Dedifferentiated amniotic fluid mesenchymal stem cell (primary cell): Measurements from ENCODE around the gene AMIGO1.

Experiments used
- DNase-seq: peaks from one replicate; pipeline ENCODE4 v3.0.0-alpha.2; 2016; ENCODE audit errors: extremely low spot score

The AMIGO1 gene

DNA sequence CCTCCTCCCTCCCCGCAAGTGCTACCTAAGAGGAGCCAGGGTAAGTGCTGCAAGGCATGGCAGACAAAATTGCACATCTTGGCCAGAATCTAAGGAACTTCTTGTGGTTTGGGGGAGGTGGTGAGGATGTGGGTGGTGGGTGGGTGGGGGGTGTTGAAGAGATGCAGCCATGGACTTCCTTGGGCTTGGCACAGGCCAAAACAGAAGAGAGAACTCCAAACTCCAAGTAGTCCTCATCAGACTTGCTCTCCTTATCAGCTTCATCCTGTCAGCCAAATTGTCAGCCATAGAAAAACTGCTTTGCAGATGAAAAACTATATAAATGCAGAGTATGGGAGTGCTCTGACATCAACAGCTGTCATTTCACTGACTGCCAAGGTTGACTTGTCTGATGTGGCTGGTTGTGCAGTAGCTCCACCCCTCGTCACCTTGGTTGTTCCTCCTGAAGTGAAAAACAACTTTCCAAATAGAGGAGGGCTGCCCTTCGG is 7.1 kb downstream of the AMIGO1 start:
- DNase-seq, result no peak

DNA sequence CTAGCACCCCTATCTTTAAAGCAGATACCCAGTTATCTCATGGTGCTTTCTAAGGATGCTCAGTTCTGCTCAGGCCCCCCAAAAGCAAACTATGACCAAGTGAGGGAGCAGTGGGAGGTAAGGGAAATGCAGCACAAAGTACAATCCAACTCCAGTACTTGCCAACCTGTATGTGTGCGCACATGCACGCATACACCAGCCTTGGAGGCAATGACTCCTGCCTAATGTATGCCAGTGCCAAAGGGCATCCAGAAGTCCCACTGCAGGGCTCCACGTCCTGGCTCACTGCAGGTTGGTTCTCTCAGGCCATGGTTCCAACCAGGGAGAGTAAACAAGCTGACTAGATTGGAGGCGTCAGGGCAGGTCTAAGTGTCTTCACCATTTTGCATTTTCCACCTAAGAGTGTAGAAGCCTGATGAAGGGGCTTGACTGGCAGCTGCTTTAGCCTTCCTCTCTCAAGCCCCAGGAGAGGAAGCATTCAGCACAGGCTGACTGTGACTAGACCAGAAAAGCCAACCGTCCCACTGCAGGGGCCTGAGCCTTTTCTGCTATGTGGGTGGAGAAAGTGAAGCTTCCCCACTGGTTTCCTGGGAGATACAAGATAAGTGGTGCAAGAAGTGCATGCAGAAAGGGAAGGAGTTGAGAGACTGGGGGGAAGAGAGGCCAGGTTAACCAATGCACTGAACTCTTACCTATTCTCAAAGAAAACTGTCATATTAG is 7.7 kb downstream of the AMIGO1 start:
- no peak for DNase-seq

DNA sequence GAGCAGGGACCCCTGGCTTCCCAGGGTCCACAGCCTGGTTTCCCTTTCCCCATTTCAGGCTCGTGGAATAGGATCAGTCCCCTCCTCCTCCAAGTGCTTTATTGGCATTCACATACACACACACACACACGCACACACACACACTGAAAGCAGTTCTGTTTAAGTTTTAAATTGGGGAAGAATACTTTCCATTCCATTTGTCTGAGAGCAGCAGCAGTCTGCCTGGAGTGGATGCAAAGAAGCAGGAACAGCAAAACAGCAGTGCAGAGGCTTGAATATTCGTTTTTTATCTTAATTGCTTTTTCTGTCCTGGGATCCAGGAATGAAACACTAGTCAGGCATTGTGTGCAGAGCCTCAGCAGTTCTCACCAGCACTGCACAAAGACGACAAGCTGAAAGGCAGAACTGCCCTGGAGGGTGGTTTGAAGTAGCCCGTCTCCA is 8.6 kb downstream of the AMIGO1 start:
- peak; percentile 89 for DNase-seq

DNA sequence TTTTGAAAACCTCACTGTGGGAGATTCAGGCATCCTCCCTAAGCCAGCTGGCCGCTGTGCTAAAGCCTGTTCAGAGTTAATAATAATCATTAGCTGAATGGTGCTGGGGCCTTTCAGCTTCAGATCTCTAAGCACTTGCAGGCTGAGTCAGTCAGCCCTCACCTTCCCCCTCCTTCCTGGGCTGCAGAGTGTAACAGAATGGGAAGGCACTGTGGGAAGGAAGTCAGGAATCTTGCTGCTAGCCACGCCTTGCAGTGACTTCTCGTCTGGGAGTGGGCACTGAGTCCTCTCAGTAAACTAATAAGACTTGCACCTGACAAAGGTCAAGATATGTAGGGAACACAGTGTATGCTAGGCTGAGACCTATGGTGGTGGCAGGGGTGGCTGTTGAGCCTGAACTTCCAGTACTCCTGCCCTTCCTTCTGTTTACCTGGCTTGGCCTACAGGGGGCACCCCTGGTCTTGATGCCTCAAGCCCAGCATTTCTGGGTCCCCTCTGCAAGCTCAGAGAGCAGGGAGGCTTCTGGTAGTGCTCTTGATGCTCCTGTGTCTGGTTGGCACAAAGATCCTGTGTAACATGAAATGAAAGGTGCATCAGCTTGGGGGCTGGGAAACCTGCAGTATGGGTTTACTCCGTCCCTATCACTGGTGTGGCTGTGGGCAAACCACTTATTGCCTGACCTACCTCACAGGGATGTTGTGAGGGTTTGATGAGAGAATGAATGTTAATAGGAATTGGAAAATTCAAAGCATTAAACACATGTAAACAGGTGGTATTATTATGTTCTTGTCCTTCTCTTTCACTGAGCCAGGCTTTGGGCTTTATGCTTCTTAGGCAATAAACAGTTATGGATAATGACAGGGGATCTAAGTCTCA is 9.6 kb downstream of the AMIGO1 start:
- no peak for DNase-seq

DNA sequence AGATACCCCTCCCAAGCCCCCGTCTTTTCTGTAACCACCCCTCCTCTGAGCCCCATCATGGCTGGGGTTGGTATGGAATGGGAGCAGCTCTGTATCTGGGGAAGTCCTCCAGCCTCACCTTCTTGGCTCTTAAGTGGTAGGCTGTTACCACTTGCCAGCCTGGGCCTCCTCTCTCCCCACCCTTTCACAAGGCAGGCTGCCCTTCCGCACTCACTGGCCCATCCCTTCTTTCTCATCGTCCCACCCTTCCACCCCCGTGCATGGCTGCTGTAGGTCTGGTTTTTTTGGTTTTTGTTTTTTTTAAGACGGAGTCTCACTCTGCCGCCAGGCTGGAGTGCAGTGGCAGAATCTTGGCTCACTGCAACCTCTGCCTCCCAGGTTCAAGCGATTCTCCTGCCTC is 10.4 kb downstream of the AMIGO1 start:
- DNase-seq, result no peak

DNA sequence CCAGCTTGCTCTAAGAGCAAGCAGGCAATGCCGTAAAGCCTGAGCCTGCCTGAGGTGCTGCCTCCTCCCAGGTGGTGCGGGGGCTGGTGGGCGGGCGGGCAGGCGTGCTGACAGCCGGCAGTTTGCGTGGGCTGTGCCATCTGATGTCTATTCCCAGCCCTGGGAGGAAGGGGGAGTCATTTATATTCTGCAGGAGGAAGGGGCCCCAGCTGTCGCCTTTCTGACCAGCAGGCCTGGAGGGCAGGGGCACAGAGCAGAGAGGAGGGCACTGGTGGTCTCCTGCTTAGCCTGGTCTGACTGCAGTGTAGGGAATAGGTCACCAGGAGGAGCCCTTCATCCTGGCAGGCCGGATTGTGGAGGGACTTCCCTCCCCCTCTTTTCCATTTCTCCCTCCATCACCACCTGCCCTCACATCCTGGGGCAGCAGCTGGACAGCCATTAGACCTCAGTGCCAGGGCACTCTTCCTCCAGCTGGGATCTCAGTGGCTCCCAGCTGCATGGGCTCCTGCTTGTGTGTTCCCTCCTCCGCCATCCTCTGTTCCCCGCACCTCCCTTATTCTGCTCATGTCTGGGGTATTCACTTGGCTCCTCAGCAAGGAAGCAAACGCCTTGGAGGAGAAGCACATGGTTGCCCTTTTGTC is 11.2 kb downstream of the AMIGO1 start:
- DNase-seq, result no peak

DNA sequence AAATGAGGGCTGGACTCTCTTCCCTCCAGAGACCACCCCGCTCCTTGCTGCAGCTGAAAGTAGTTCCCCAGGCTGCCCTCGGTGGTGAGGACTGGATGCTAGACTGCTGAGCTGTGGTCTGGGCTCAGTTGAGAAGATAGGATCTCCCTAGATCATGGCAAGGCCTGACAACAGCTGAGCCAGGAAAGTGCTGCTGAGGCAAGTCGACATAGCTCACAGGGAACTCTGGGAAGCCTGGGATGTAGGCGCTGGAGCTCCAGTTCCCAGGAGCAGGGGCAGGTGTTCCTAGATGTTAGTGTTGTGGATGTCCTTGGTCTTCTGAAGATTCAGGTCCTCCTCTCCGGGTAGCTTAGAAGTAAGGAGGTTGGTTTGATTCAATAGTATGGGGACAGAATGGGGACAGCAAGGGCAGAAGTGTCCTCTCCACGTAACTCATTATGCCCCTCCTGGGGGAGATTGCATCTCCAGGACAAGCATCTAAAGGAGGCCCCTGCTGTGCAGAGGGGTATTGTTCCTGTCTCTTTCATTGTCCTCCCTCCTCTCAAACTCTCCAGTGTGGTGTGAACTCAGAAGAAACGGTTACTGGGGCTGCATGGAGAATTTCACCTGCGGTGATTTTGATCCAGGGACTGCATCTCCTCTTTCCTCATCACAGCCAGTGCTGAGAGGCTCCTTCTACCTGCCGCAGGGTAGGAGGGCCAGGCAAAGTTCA is 11.9 kb downstream of the AMIGO1 start:
- no peak for DNase-seq

DNA sequence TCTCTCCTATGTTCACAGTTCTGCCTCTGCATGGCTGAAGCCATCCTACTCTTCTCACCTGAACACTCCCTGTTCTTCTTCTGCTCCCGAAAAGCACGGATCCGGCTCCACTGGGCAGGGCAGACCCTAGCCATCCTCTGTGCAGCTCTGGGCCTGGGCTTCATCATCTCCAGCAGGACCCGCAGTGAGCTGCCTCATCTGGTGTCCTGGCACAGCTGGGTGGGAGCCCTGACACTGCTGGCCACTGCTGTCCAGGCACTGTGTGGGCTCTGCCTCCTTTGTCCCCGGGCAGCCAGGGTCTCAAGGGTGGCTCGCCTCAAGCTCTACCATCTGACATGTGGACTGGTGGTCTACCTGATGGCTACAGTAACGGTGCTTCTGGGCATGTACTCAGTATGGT is 13.8 kb downstream of the AMIGO1 start:
- DNase-seq, result no peak

DNA sequence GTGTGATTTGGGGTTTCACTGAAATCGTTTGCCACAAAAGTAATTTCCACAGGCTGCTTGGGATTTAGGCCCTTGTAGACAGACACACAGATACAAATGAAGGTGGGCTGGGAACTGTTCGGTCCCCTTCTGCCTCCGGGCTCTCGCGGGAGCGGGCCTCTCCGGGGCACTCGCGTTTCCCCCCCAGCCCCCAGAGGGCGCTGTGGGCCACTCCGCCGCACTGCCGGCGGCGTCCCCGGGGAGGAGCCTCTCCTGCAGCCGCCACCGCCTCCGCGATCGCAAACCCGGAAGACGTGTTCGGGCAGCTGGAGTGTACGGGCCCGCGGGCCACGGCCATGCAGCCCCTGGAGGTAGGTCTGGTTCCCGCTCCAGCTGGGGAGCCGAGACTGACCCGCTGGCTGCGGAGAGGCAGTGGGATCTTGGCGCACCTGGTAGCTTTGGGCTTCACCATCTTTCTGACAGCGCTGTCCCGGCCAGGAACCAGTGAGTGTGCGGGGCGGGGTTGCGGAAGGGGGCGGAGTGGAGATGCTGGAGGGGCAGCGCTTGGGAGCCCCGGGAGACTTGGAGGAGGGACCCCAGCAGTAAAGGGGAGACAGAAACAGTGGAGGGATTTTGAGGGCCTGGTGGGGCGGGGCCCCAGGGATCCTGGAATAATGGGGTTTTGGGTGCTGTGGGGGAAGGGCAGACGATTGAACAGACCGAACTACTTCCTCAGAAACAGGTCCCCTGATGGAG is 15.6 kb downstream of the AMIGO1 start, which contains the start of gene CYB561D1:
TSS of gene CYB561D1 (plus strand) at position 290 of the 735 bp plus-strand sequence. CDS start at position 336, 46 bp downstream.
- peak; percentile 74 for DNase-seq

DNA sequence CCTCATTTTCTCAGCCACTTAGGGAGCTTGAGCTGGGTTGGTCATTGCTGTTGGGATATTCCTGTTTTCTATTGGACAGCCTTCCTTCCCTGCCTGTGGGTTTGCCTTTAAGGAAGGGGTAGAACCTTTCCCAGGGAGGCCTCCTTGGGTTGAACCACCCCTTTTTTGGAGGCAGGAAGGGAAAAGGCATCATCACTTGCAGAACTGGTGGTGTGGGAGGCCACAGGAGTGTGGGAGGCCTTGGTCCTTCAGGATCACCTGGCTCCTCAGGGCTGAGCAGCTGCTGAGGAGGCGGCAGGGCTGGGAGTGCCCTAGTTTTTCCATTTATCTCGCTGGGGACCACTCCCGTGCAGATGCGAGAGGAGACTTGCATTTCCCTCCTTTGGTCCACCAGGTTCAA is 16.3 kb downstream of the AMIGO1 start:
- DNase-seq, result no peak

DNA sequence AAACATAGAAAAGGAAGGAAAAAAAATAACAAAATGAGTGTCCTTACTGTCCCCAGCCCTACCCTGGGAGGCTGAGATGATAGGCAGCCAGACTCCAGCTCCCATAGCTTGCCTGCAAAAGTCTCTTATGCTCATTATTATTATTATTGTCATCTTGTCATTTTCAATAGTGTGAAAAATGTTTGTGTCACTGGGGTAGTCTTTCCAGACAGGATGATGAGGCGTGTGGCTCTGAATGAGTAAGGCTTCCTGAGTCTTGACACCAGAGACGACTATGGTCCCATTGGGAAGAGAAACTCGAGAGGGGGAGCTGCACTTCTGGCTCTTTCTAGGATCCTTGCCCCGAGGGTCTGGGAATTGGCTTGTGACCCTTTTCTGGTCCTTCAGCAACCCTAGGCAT is 16.7 kb downstream of the AMIGO1 start:
- no peak for DNase-seq

DNA sequence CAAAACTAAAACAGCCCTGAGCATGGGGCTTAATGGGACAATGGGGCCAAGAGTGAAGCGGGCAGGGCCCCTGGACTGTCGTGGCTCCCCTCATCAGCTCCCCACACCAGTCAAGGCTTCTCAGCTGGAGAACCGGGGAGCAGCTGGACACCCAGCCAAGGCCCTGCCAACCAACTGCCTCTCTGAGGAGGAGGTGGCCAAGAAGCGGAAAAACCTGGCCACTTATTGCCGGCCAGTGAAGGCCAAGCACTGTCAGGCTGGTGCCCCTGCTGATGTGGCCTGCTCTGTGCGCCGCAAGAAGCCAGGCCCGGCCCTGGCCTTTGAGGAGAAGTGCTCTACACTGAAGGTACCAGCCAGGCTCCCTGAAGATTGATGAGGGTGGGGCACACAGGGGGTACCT is 18.2 kb downstream of the AMIGO1 start:
- no peak for DNase-seq

DNA sequence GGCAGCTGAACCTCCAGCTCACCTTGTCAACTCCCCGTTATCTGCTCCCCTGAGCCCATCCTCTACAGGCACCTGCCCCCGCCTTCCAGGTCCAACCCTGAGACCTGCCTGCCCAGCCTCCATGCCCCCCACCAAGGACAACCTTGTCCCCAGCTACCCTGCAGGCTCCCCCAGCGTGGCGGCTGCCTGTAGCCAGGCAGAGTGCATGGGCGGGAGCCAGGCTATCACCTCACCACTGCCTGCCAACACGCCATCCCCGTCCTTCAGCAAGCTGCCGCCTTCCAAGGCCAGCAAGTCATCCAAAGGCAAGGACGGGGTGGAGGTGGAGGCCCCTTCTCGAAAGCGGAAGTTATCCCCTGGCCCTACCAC is 18.6 kb downstream of the AMIGO1 start:
- DNase-seq, result no peak

DNA sequence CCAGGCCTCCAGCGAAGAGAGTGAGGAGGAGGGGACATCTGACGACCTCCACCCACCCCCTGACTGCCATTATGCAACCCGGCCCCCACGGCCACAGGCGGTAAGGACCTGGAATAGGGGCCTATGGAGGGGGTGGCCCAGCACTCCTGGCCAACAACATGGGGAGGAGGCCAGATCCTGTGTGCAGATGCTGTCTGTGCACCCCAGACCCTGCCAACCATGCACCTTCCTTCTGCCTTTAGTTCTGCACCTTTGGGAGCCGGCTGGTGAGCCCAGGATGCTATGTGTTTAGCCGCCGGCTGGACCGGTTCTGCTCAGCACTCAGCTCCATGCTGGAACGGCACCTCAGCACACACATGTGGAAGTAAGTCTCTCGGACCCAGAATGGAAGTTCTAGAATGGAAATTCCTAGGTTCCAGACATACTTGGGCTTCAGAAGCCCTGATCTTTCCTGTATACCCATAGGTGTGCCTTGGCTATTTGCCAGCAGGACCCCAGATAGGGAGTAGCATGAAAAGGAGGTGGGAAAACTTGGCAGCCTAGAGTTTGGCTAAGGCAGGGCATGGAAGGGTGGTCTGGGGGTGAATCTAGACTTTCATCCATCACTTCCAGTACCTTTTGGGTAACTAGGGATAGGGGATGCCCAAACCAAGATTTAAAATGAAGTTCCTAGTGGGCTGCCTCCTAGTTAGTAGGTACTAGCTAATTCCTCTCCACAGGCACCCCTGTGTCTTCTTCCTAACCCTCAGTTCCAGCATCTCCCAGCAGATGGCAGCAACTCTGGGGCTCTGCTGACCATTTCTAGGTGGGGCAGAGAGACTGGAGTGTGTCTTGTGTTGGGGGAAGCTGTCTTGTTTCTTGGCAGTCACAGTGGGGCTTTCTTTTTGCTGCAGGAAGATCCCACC is 19.2 kb downstream of the AMIGO1 start:
- DNase-seq, result peak; percentile 77

DNA sequence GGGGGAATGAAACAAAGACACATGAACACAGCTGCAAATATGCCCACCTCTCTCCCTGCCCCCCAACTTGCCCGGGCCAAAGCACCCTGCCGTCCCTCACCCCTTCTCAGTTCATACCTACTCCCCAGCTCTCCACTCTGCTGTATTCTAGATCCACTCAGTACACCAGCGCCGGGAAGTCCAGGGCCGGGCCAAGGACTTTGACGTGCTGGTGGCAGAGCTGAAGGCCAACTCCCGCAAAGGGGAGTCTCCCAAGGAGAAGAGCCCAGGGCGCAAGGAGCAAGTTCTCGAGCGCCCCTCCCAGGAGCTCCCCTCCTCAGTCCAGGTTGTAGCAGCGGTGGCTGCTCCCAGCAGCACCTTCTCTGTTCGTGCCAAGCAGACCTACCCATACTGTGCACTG is 20.8 kb downstream of the AMIGO1 start:
- no peak for DNase-seq

DNA sequence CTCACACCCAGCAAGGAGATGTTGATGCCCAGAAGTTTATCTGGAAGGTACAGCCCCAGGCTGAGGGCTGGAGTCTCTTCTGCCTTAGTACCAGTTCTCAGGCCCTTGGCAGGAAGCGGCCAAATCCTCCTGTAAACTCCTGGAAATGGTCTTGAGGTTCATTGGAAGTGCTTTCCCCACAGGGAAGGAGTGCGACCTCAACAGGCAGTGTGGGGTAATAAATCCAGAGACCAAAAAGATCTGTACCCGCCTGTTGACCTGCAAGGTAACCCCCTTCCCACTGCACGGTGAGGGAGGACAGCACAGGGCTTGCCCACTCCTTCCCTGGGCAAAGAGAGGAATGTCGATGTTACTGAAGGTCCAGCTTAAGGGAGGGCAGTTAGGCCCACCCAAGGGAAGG is 21.3 kb downstream of the AMIGO1 start:
- DNase-seq, result no peak

DNA sequence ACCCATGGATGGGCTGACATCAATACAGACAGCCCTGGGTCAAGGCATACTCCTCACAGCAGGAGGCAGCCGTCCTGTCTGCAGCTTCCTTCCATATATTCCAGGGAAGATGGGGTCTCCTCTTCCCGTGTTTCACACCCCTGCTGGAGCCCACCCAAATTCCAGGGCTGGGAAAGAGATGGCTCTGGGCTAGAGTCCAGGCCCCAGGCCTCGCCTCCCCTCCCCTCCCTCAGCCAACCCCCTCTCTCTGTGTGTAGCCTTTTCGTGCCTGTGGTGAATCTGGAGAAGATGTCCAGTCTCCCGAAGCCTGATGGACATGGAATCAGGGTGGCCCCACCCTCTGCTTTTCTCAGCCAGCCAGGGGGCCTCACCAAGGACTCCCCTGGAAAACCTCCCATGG is 22.3 kb downstream of the AMIGO1 start:
- DNase-seq, result no peak

DNA sequence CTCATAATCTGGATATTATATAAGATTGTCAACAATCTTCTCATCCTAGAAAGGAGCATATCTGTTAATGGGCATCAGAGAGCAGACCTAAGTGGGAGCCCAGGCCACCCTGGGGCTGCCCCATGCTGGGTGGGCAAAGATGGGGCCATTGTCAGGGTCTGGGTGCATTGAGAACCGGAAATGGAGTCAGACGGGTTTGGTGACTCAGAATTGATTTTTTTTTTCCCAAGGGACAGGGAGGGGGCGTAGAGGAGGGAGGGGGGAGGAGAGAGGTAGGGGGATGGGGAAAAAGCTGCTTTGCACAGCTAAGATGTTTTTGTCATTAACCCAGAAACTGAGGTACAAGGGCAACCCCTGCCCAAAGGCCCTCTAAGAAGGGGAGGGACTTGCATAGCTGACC is 24.5 kb downstream of the AMIGO1 start:
- no peak for DNase-seq

DNA sequence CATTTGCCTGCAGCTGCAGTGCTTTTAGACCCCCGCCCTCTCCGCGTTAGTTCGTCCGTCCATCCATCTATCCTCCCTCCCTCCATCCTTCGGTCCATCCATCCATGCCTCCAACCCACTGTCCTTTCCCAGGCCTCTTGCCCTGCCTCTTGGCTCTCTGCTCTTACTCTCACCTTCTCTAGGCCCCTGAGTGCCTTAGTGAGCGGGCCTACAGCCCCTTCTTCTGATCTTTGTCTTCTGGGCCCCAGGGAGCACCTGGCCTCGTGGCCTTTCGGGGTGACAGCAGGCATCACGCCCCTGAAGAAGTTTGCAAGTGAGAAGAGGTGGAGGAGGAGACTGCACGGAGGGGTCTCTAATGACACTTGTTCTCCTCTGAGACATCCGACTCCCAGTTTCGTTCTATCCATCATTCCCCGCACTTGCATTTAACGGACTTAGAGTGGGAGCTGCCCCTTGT is 25.0 kb downstream of the AMIGO1 start:
- no peak for DNase-seq
